ENCODE measurements around the gene CMYA5.

GRCh38 chr5:79820648-79821047 lies 131.0 kb downstream of the CMYA5 start:
- TF ChIP-seq, protein P1, sequence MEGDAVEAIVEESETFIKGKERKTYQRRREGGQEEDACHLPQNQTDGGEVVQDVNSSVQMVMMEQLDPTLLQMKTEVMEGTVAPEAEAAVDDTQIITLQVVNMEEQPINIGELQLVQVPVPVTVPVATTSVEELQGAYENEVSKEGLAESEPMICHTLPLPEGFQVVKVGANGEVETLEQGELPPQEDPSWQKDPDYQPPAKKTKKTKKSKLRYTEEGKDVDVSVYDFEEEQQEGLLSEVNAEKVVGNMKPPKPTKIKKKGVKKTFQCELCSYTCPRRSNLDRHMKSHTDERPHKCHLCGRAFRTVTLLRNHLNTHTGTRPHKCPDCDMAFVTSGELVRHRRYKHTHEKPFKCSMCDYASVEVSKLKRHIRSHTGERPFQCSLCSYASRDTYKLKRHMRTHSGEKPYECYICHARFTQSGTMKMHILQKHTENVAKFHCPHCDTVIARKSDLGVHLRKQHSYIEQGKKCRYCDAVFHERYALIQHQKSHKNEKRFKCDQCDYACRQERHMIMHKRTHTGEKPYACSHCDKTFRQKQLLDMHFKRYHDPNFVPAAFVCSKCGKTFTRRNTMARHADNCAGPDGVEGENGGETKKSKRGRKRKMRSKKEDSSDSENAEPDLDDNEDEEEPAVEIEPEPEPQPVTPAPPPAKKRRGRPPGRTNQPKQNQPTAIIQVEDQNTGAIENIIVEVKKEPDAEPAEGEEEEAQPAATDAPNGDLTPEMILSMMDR (IDR thresholded peaks at IDR 0.05; ENCODE audit: low read depth, low read length), result no peak
- no peak for TF ChIP-seq EZH2phosphoT487 (IDR thresholded peaks at IDR 0.05; ENCODE audit: low read depth)
